Lung (tissue), 12 donors: ENCODE results near the gene PRDM12. TPM values are rescaled to one million over a fixed set of nuclear protein-coding genes. Genes with fewer than 3 reads are reported as not detected.

Source experiments
- ATAC-seq: fragments of 200-7000 bp; cut with Tn5 transposase; one replicate; pipeline ENCODE4 v1.9.1; 2020; ENCODE audit warnings: moderate number of reproducible peaks; ENCODE audit not compliant: insufficient read depth, low FRiP score
- DNase-seq, 3 donors: peaks; one replicate each; pipeline ENCODE4 v3.0.0-alpha.2; 2013 to 2017
- H3K27ac ChIP-seq, 2 donors: one replicate each; pipeline ENCODE4 v1.5.1; 2013; ENCODE audit warnings: mild to moderate bottlenecking in 2 of 2, moderate library complexity in 2 of 2, control low read depth in 1 of 2, inconsistent platforms in 1 of 2, low read depth in 1 of 2, low read length in 1 of 2
- H3K27me3 ChIP-seq, 3 donors: one replicate each; pipeline ENCODE4 v1.5.1; 2013; ENCODE audit warnings: low read length in 2 of 3; ENCODE audit not compliant: control insufficient read depth in 3 of 3, insufficient read depth in 3 of 3
- H3K36me3 ChIP-seq, 4 donors: one replicate each; pipeline ENCODE4 v1.5.1; 2013; ENCODE audit warnings: low read length in 4 of 4, mild to moderate bottlenecking in 1 of 4, moderate library complexity in 1 of 4; ENCODE audit not compliant: control insufficient read depth in 4 of 4, insufficient read depth in 4 of 4
- H3K4me1 ChIP-seq, 5 donors: one replicate each; pipeline ENCODE4 v1.5.1; 2013; ENCODE audit warnings: low read length in 5 of 5, mild to moderate bottlenecking in 2 of 5, moderate library complexity in 1 of 5; ENCODE audit not compliant: control insufficient read depth in 5 of 5, insufficient read depth in 5 of 5
- H3K4me3 ChIP-seq: one replicate; pipeline ENCODE4 v1.5.1; 2013; ENCODE audit warnings: mild to moderate bottlenecking, control low read depth, moderate library complexity
- H3K9ac ChIP-seq, 2 donors: one replicate each; pipeline ENCODE4 v1.5.1; 2013; ENCODE audit warnings: low read length in 2 of 2, control low read depth in 1 of 2; ENCODE audit not compliant: insufficient read depth in 1 of 2
- H3K9me3 ChIP-seq, 4 donors: one replicate each; pipeline ENCODE4 v1.5.1; 2013; ENCODE audit warnings: low read length in 3 of 4, mild to moderate bottlenecking in 1 of 4, moderate library complexity in 1 of 4; ENCODE audit not compliant: control insufficient read depth in 4 of 4, insufficient read depth in 3 of 4
- WGBS, 2 donors: extraction: QIAGEN DNeasy Blood & Tissue Kit; methylation state at CpG; one replicate each; pipeline ENCODE4 v1.1.7; 2013; 5-methylcytosine and 5-hydroxymethylcytosine counted together
- polyA plus RNA-seq, 2 donors: library from polyadenylated mRNA; stranded (reverse); fragments of 200-250 nt; gene quantifications; one replicate each; pipeline ENCODE4 v1.2.1, GENCODE V29; 2013
- total RNA-seq, 2 donors: library from RNA; depleted of rRNA in 1 of 2; stranded (reverse); fragments of >200 nt in 1 of 2; gene quantifications; one replicate each; pipeline ENCODE4 v1.2.1, GENCODE V29; 2014 to 2021
- TF ChIP-seq, protein P1 (sequence below): IDR thresholded peaks from 2 replicates; pipeline ENCODE4 v1.5.1; 2012; ENCODE audit warnings: mild to moderate bottlenecking; ENCODE audit errors: control extremely low read depth, extremely low read depth
- donor health status: control.
- donor health status: control.
- donor health status: Bipolar disorder and iron deficiency.
- donor health status: healthy.
- donor health status: DM: yes; HTN: yes; CAD: no.

Gene PRDM12
- total and polyA plus RNA-seq, 4 donors: 0.05 to 0.09 TPM; not detected in 2

- no peaks in the 10 kb centered on the region for H3K9me3 ChIP-seq
- 95 to 96% methylated on average over 17 of the region's 17 CpGs for WGBS, 2 donors
- no peak overlapping the region for H3K27ac ChIP-seq
- H3K9ac ChIP-seq: no peak overlapping the region
- DNase-seq (no peak), ATAC-seq (no peak)
- TF ChIP-seq, protein P1, sequence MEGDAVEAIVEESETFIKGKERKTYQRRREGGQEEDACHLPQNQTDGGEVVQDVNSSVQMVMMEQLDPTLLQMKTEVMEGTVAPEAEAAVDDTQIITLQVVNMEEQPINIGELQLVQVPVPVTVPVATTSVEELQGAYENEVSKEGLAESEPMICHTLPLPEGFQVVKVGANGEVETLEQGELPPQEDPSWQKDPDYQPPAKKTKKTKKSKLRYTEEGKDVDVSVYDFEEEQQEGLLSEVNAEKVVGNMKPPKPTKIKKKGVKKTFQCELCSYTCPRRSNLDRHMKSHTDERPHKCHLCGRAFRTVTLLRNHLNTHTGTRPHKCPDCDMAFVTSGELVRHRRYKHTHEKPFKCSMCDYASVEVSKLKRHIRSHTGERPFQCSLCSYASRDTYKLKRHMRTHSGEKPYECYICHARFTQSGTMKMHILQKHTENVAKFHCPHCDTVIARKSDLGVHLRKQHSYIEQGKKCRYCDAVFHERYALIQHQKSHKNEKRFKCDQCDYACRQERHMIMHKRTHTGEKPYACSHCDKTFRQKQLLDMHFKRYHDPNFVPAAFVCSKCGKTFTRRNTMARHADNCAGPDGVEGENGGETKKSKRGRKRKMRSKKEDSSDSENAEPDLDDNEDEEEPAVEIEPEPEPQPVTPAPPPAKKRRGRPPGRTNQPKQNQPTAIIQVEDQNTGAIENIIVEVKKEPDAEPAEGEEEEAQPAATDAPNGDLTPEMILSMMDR: no peak
- peaks cover 0 to 23% (median 4%) of the 10 kb centered on the region in 4 donors for H3K36me3 ChIP-seq
- no peak overlapping the region for H3K4me3 ChIP-seq
- no peaks in the 10 kb centered on the region for H3K27me3 ChIP-seq
- H3K4me1 ChIP-seq: no peaks in the 10 kb centered on the region
These were observed 24.4 kb upstream of the PRDM12 start for GRCh38 chr9:130639866-130640555.

DNA sequence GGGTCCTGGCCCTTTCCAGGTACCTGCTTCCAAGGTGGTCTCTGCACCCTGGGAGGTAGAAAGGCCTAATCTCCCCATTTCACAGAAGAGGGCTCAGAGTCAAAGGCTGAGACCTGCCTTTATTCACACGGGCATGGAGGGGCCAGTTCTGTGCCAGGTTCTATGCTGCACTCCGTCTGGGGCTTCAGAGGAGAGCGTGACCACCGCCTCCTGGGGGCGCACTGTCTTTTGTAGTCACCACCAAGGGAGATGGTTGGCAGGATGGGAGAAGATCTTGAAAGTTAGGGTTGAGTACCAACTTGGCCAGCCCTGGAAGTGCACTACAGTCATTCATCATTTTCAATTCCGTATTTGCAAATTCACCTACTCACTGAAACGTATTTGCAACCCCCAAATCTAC, 23.7 kb upstream of the PRDM12 start:
- no peaks in the 10 kb centered on the region for H3K4me1 ChIP-seq
- H3K4me3 ChIP-seq: no peak overlapping the region
- H3K9me3 ChIP-seq: no peaks in the 10 kb centered on the region
- peaks cover 0 to 18% (median under 1%) of the 10 kb centered on the region in 4 donors for H3K36me3 ChIP-seq
- TF ChIP-seq, protein P1: no peak
- DNase-seq (no peak), ATAC-seq (no peak)
- no peaks in the 10 kb centered on the region for H3K27me3 ChIP-seq
- H3K9ac ChIP-seq: no peak overlapping the region
- 70 to 76% methylated on average over 7 of the region's 7 CpGs for WGBS, 2 donors
- no peak overlapping the region for H3K27ac ChIP-seq

GRCh38 chr9:130642926-130643325, 21.5 kb upstream of the PRDM12 start:
- H3K9me3 ChIP-seq: peaks cover 0 to 1% (median 0%) of the 10 kb centered on the region in 4 donors
- DNase-seq: no peak
- WGBS, 2 donors: 72 to 86% methylated on average over 8 of the region's 8 CpGs
- peaks cover 0 to 6% (median 0%) of the 10 kb centered on the region in 4 donors for H3K36me3 ChIP-seq
- no peak overlapping the region for H3K4me3 ChIP-seq
- H3K27ac ChIP-seq: no peak overlapping the region
- peaks cover 0 to 4% (median 0%) of the 10 kb centered on the region in 3 donors for H3K27me3 ChIP-seq
- no peak overlapping the region for H3K9ac ChIP-seq
- no peaks in the 10 kb centered on the region for H3K4me1 ChIP-seq
- TF ChIP-seq, protein P1: no peak
- ATAC-seq: no peak
